Measurements from ENCODE around the gene KRTAP13-1.

KRTAP13-1 gene

GRCh38 chr21:30444204-30444603, 48.4 kb downstream of the KRTAP13-1 start:
- no peak overlapping the region for H3K4me3 ChIP-seq (ENCODE audit: low read depth, low read length)
- 0 out of 2 replicates have a peak, but pooled peaks have one; percentile 7 for TF ChIP-seq CTCF (IDR thresholded peaks at IDR 0.05; ENCODE audit: control insufficient read depth, extremely low read depth, insufficient read depth)
- DNase-seq (ENCODE audit: low read depth) = no peak

Data from LNCaP clone FGC (cell line).